ENCODE results near the gene DIAPH2. TPM values are rescaled to one million over a fixed set of nuclear protein-coding genes. Genes with fewer than 3 reads are reported as not detected.
A peak's percentile ranks its signal among the peaks of the same experiment; 100 is the strongest.

DIAPH2 gene
- total and polyA plus RNA-seq, 10 donors = 2.5 to 32.1 (median 17.7) TPM

DNA sequence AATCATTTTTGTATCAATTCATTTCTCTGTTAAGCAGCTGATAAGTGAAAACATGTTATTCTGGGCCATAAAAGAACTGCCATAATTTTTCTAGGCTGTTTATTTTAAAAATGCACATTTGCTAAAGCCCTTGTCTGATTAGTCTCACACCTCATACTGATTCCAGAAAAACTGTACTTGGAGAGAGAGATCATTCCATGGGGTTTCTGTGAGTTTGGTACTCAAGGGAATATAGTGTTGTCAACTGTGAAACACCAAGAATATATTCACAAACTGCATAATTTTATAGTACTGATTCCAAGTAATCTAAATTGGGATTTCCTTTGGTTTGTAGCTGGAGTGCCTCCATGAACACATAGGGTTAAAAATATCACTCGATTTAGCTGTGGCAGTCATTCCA, 746.6 kb downstream of the DIAPH2 start:
- DNase-seq = no peak
- H3K4me1 ChIP-seq = no peaks in the 10 kb centered on the region
- H3K9me3 ChIP-seq = no peaks in the 10 kb centered on the region
- peaks cover 0 to 4% (median 0%) of the 10 kb centered on the region in 7 donors for H3K27me3 ChIP-seq (replicated peaks in 1 of 7)
- TF ChIP-seq POLR2A (IDR thresholded peaks at IDR 0.05) (no peak), POLR2AphosphoS5 (IDR thresholded peaks at IDR 0.05) (no peak)
- TF ChIP-seq, protein P1, sequence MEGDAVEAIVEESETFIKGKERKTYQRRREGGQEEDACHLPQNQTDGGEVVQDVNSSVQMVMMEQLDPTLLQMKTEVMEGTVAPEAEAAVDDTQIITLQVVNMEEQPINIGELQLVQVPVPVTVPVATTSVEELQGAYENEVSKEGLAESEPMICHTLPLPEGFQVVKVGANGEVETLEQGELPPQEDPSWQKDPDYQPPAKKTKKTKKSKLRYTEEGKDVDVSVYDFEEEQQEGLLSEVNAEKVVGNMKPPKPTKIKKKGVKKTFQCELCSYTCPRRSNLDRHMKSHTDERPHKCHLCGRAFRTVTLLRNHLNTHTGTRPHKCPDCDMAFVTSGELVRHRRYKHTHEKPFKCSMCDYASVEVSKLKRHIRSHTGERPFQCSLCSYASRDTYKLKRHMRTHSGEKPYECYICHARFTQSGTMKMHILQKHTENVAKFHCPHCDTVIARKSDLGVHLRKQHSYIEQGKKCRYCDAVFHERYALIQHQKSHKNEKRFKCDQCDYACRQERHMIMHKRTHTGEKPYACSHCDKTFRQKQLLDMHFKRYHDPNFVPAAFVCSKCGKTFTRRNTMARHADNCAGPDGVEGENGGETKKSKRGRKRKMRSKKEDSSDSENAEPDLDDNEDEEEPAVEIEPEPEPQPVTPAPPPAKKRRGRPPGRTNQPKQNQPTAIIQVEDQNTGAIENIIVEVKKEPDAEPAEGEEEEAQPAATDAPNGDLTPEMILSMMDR (IDR thresholded peaks at IDR 0.05 in 8 of 11, conservative IDR thresholded peaks at IDR 0.05 in 3 of 11) = no peak
- peaks cover 0 to 18% (median 2%) of the 10 kb centered on the region in 6 donors for H3K36me3 ChIP-seq
- intact Hi-C loops (cut with DNase I; ENCODE audit: low total_unique reads) = no loop called here
- 65 to 100% (median 94%) methylated on average over 1 of the region's 1 CpG for whole genome bisulfite sequencing, 5 donors
- H3K27ac ChIP-seq = no peak overlapping the region
- no peak overlapping the region for H3K4me3 ChIP-seq

DNA sequence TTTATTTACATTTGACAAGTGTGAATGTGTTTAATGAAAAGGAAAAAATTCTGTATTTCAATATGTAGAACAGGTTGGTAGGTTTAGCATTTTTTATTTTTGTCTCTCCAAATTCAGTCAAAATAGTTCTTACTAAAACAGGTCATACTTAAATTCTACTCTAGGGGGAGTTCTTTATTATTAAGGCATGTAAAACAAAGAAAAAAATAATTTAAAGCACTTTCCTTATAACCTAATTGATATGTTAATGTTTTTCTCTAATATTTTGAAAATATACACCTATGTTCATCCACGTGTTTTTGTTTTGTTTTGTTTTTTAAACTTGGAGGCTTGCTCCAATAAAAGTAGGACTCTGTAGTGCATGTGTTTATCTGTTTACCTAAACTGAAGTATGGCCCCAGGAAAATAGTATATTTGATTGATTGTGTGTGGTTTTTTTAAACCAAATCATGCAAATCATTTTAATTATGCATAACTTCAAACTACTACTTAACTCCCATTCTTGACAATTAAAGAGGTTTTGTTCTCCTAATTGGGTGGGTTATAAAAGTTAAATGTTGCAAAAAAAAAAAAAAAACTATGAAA, 761.7 kb downstream of the DIAPH2 start:
- intact Hi-C loops (cut with DNase I; ENCODE audit: low total_unique reads) = no loop called here
- 69 to 100% (median 89%) methylated on average over 1 of the region's 1 CpG for WGBS, 5 donors
- TF ChIP-seq POLR2AphosphoS5 (IDR thresholded peaks at IDR 0.05) = no peak
- TF ChIP-seq, protein P1 (IDR thresholded peaks at IDR 0.05 in 8 of 11, conservative IDR thresholded peaks at IDR 0.05 in 3 of 11) = peak in 1 of 11 experiments; percentile 8
- no peaks in the 10 kb centered on the region for H3K4me1 ChIP-seq
- no peak overlapping the region for H3K27ac ChIP-seq
- H3K36me3 ChIP-seq = no peaks in the 10 kb centered on the region
- DNase-seq = no peak
- no peak overlapping the region for H3K4me3 ChIP-seq
- no peaks in the 10 kb centered on the region for H3K9me3 ChIP-seq
- peaks cover 0 to 5% (median 0%) of the 10 kb centered on the region in 7 donors for H3K27me3 ChIP-seq (replicated peaks in 1 of 7)

DNA sequence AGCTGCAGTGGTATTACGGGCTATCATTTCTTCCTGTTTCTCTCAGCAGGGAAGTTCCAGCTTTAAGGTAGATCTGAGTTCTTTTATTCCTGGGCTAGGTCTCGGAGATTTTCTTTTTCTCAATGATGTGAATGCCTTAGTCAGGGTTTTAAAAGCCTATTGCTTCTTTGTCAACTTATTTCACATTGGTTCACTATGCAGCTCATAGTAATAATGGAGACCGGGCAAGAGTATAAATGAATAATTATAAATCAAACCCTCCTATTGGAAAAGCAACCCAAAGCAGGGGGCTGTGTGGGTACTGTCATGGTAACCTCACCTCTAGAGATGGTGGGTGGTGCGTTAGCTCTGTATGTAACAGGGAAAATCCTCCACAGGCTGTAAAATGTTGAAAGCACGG, 762.7 kb downstream of the DIAPH2 start:
- H3K36me3 ChIP-seq = no peaks in the 10 kb centered on the region
- no peaks in the 10 kb centered on the region for H3K4me1 ChIP-seq
- TF ChIP-seq POLR2AphosphoS5 (IDR thresholded peaks at IDR 0.05) (no peak), POLR2A (IDR thresholded peaks at IDR 0.05) (no peak)
- TF ChIP-seq, protein P1 (IDR thresholded peaks at IDR 0.05 in 8 of 11, conservative IDR thresholded peaks at IDR 0.05 in 3 of 11) = no peak
- no peak overlapping the region for H3K27ac ChIP-seq
- WGBS, 5 donors = 74 to 93% (median 84%) methylated on average over 5 of the region's 5 CpGs
- H3K4me3 ChIP-seq = no peak overlapping the region
- H3K9me3 ChIP-seq = no peaks in the 10 kb centered on the region
- intact Hi-C loops (cut with DNase I; ENCODE audit: low total_unique reads) = no loop called here
- DNase-seq = no peak
- H3K27me3 ChIP-seq (replicated peaks in 1 of 7) = peaks cover 0 to 5% (median 0%) of the 10 kb centered on the region in 7 donors

DNA sequence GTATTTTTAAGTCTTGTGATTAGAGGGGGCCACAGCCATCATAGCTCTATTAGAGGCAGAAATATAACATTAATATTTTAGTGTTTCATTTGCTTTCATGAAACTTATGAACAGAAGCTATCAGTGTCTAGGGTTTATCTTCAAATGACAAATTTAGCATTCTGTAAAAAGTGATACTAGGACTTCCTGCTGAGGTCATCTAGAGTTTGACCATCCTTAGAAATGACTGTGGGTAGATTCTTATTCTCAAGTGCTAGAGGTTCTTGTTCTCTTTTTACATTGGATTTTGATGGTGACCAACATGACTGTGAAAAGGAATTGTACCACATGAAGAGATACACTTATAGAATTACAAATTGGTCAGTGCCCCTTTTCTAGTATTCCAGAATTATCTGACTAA, 767.6 kb downstream of the DIAPH2 start:
- no peaks in the 10 kb centered on the region for H3K4me1 ChIP-seq
- no peaks in the 10 kb centered on the region for H3K36me3 ChIP-seq
- H3K4me3 ChIP-seq = no peak overlapping the region
- TF ChIP-seq POLR2A (IDR thresholded peaks at IDR 0.05) = no peak
- TF ChIP-seq, protein P1 (IDR thresholded peaks at IDR 0.05 in 8 of 11, conservative IDR thresholded peaks at IDR 0.05 in 3 of 11) = no peak
- no peak for TF ChIP-seq POLR2AphosphoS5 (IDR thresholded peaks at IDR 0.05)
- no peaks in the 10 kb centered on the region for H3K9me3 ChIP-seq
- no peak overlapping the region for H3K27ac ChIP-seq
- intact Hi-C loops (cut with DNase I; ENCODE audit: low total_unique reads) = no loop called here
- peaks cover 0 to 5% (median 0%) of the 10 kb centered on the region in 7 donors for H3K27me3 ChIP-seq (replicated peaks in 1 of 7)
- no peak for DNase-seq

All from spleen (tissue), 11 donors.